AG04450 (cell line): ENCODE results near the gene DDX24. TPM values are rescaled to one million over a fixed set of nuclear protein-coding genes. Genes with fewer than 3 reads are reported as not detected.

Source experiments
- CTCF ChIA-PET: fragments of 300-600, 350-600 bp; formaldehyde crosslinking; extraction: SDS; loops from one replicate; lab custom pipeline; 2022; ENCODE audit warnings: antibody characterized with exemption, inconsistent platforms; lab: Charles Lee
- POLR2A ChIA-PET: fragments of 350-600 bp; formaldehyde crosslinking; extraction: SDS; loops from one replicate; lab custom pipeline; 2021; ENCODE audit warnings: antibody characterized with exemption, inconsistent platforms; lab: Yijun Ruan, JAX
- DNase-seq: peaks from one replicate; pipeline ENCODE4 v3.0.0-alpha.2; 2011; ENCODE audit warnings: low read depth, low spot score
- H3K27ac ChIP-seq: one replicate; pipeline ENCODE4 v1.5.1; 2012; ENCODE audit warnings: low read depth, low read length, control low read depth
- H3K27me3 ChIP-seq: one replicate; pipeline ENCODE4 v1.6.0; 2012; ENCODE audit warnings: low read length; ENCODE audit not compliant: control insufficient read depth, insufficient read depth
- H3K4me3 ChIP-seq: 2 replicates; pipeline ENCODE4 v1.5.1; 2011; ENCODE audit warnings: mild to moderate bottlenecking, low read depth, low read length, control low read depth
- H3K9me3 ChIP-seq: 2 replicates; pipeline ENCODE4 v1.5.1; 2012; ENCODE audit warnings: low read length; ENCODE audit not compliant: control insufficient read depth, insufficient read depth
- CTCF ChIP-seq: IDR thresholded peaks from 2 replicates; pipeline ENCODE4 v1.5.1; 2011; ENCODE audit warnings: low read depth, low read length, control low read depth, inconsistent platforms
- polyA plus RNA-seq: library from polyadenylated mRNA; depleted of rRNA; stranded (reverse); fragments of >200 nt; gene quantifications from 2 replicates; pipeline ENCODE4 v1.2.3, GENCODE V29; 2011

DDX24 gene
- polyA plus RNA-seq, 1 experiment = 159 TPM

- H3K27ac ChIP-seq = no peak overlapping the region
- no peaks in the 10 kb centered on the region; the same call in 1 of the 2 replicates for H3K9me3 ChIP-seq
- TF ChIP-seq CTCF = no peak
- H3K27me3 ChIP-seq = peaks cover 27% of the 10 kb centered on the region
- POLR2A ChIA-PET = no interaction called here
- DNase-seq = no peak
- H3K4me3 ChIP-seq = no peak overlapping the region
- CTCF ChIA-PET = interaction anchor here (1.0 to 11.2 kb wide), 5 partner anchors 8 to 65 kb away, joined by 3 to 270 read pairs (median 5); no protein-coding TSS in a partner anchor
Measured at GRCh38 chr14:94003397-94003796, 77.6 kb downstream of the DDX24 start.

GRCh38 chr14:94001501-94002396, 79.3 kb downstream of the DDX24 start:
- Histone ChIP-seq H3K4me3 (no peak overlapping the region), H3K9me3 (no peaks in the 10 kb centered on the region; the same call in 1 of the 2 replicates), H3K27me3 (peaks cover 17% of the 10 kb centered on the region), H3K27ac (no peak overlapping the region)
- CTCF ChIA-PET = interaction anchor here (0.7 to 11.2 kb wide), 12 partner anchors 10 to 208 kb away, joined by 3 to 270 read pairs (median 4); no protein-coding TSS in a partner anchor
- peak; percentile 41 for DNase-seq
- peak; percentile 97 for TF ChIP-seq CTCF
- POLR2A ChIA-PET = no interaction called here

GRCh38 chr14:94001016-94001415, 80.0 kb downstream of the DDX24 start:
- POLR2A ChIA-PET = no interaction called here
- CTCF ChIA-PET = interaction anchor here (0.5 to 11.2 kb wide), 13 partner anchors 11 to 345 kb away, joined by 3 to 270 read pairs (median 5); no protein-coding TSS in a partner anchor
- Histone ChIP-seq H3K9me3 (no peaks in the 10 kb centered on the region; the same call in 1 of the 2 replicates), H3K27ac (no peak overlapping the region), H3K27me3 (peaks cover 17% of the 10 kb centered on the region), H3K4me3 (no peak overlapping the region)
- TF ChIP-seq CTCF = no peak
- DNase-seq = no peak

GRCh38 chr14:94000267-94000666, 80.7 kb downstream of the DDX24 start:
- no peak overlapping the region for H3K27ac ChIP-seq
- POLR2A ChIA-PET = no interaction called here
- TF ChIP-seq CTCF = no peak

More at GRCh38 chr14:94000267-94000666, 80.7 kb downstream of the DDX24 start:
- H3K9me3 ChIP-seq = no peaks in the 10 kb centered on the region; the same call in 1 of the 2 replicates
- DNase-seq = no peak
- peaks cover 17% of the 10 kb centered on the region for H3K27me3 ChIP-seq
- CTCF ChIA-PET = interaction anchor here (1.1 to 11.2 kb wide), 7 partner anchors 15 to 136 kb away, joined by 4 to 270 read pairs (median 5); no protein-coding TSS in a partner anchor
- no peak overlapping the region for H3K4me3 ChIP-seq
